ENCODE results near the gene KCNG2.

Gene KCNG2

DNA sequence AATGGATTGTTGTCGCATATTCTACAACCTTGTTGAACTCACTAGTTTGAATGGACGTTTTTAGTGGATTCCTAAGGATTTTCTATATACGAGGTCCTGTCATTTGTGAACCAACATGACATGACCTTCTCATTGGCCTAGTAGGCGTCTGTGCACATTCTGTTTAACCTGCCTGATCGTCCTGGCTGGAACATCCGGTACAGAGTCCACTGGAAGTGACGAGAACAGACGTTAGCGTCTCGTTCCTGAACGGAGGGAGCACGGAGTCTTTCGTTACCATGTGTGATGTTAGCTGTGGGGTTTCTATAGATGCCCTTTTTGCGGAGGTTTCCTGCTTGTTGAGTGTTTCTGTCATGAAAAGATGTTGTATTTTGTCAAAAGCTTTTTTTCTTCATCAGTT is 91.8 kb downstream of the KCNG2 start:
- Histone ChIP-seq H3K36me3 (ENCODE audit: insufficient read depth, low read length) (no peaks in the 10 kb centered on the region), H3K4me1 (ENCODE audit: insufficient read depth, low read length, poor library complexity, severe bottlenecking) (no peaks in the 10 kb centered on the region), H3K79me2 (ENCODE audit: insufficient read depth, low read length) (no peaks in the 10 kb centered on the region), H3K4me2 (ENCODE audit: low read depth, low read length, poor library complexity, severe bottlenecking) (no peak overlapping the region), H4K20me1 (ENCODE audit: insufficient read depth, low read length, poor library complexity, severe bottlenecking) (no peaks in the 10 kb centered on the region), H3K4me3 (ENCODE audit: low read length, poor library complexity, severe bottlenecking) (no peak overlapping the region), H3K9me3 (ENCODE audit: insufficient read depth, low read depth, low read length) (peaks cover 19% of the 10 kb centered on the region; the same call in 1 of the 2 replicates), H3K27me3 (ENCODE audit: insufficient read depth, low read length, poor library complexity, severe bottlenecking) (no peaks in the 10 kb centered on the region), H3K9ac (ENCODE audit: low read depth, low read length, poor library complexity, severe bottlenecking) (no peak overlapping the region), H3K9me2 (replicated peaks; ENCODE audit: low read depth, low read length) (no peaks in the 10 kb centered on the region), H2AFZ (ENCODE audit: low read length) (no peak overlapping the region), H3F3A (ENCODE audit: low read depth) (no peaks in the 10 kb centered on the region)
- no peak for TF ChIP-seq EZH2phosphoT487 (IDR thresholded peaks at IDR 0.05; ENCODE audit: borderline replicate concordance)
- TF ChIP-seq, protein P1, sequence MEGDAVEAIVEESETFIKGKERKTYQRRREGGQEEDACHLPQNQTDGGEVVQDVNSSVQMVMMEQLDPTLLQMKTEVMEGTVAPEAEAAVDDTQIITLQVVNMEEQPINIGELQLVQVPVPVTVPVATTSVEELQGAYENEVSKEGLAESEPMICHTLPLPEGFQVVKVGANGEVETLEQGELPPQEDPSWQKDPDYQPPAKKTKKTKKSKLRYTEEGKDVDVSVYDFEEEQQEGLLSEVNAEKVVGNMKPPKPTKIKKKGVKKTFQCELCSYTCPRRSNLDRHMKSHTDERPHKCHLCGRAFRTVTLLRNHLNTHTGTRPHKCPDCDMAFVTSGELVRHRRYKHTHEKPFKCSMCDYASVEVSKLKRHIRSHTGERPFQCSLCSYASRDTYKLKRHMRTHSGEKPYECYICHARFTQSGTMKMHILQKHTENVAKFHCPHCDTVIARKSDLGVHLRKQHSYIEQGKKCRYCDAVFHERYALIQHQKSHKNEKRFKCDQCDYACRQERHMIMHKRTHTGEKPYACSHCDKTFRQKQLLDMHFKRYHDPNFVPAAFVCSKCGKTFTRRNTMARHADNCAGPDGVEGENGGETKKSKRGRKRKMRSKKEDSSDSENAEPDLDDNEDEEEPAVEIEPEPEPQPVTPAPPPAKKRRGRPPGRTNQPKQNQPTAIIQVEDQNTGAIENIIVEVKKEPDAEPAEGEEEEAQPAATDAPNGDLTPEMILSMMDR (conservative IDR thresholded peaks at IDR 0.05; ENCODE audit: low read length): no peak

DNA sequence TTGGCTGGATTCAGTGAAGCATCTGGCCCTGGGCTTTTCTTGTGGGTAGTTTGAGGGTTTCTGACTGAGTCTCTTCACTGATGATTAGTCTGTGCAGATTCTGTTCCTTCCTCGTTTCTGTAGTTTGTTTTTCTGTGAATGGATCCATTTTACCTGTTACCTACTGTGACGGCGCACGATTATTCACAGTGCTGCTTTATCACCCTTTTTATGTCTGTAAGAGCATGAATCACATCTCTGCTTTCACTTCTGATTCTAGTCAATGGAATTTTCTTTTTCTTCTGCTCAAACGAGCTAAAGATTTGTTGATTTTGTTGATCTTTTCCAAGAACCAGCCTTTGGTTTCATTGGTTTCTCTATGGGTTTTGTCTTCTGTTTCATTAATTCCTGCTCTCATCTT is 92.9 kb downstream of the KCNG2 start:
- Histone ChIP-seq H3K27me3 (ENCODE audit: insufficient read depth, low read length, poor library complexity, severe bottlenecking) (no peaks in the 10 kb centered on the region), H3K79me2 (ENCODE audit: insufficient read depth, low read length) (no peaks in the 10 kb centered on the region), H3K36me3 (ENCODE audit: insufficient read depth, low read length) (no peaks in the 10 kb centered on the region), H4K20me1 (ENCODE audit: insufficient read depth, low read length, poor library complexity, severe bottlenecking) (no peaks in the 10 kb centered on the region), H3K9me3 (ENCODE audit: insufficient read depth, low read depth, low read length) (peaks cover 17% of the 10 kb centered on the region; the same call in 1 of the 2 replicates), H3K9me2 (replicated peaks; ENCODE audit: low read depth, low read length) (no peaks in the 10 kb centered on the region), H3K4me3 (ENCODE audit: low read length, poor library complexity, severe bottlenecking) (no peak overlapping the region), H3F3A (ENCODE audit: low read depth) (no peaks in the 10 kb centered on the region), H2AFZ (ENCODE audit: low read length) (no peak overlapping the region), H3K4me2 (ENCODE audit: low read depth, low read length, poor library complexity, severe bottlenecking) (no peak overlapping the region), H3K4me1 (ENCODE audit: insufficient read depth, low read length, poor library complexity, severe bottlenecking) (no peaks in the 10 kb centered on the region), H3K9ac (ENCODE audit: low read depth, low read length, poor library complexity, severe bottlenecking) (no peak overlapping the region)
- TF ChIP-seq, protein P1 (conservative IDR thresholded peaks at IDR 0.05; ENCODE audit: low read length): no peak
- TF ChIP-seq EZH2phosphoT487 (IDR thresholded peaks at IDR 0.05; ENCODE audit: borderline replicate concordance): no peak

DNA sequence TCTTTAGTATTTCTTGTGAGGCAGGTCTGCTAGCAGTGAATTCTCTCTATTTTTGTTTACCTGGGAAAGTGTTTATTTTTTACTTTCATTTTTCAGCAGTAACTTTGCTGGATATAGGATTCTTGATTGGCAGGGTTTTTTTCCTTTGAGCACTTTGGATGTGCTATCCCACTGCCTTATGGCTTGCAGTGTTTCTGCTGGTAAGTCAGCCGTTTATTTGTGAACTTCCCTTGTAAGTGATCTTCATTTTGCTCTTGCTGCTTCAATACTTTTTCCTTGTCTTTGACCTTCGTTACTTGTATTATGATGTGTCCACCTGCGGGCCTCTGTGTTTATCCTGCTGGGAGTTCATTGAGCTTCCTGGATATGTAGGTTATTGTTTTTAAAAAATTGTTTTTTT is 99.0 kb downstream of the KCNG2 start:
- no peaks in the 10 kb centered on the region for H3K27me3 ChIP-seq (ENCODE audit: insufficient read depth, low read length, poor library complexity, severe bottlenecking)
- H3K4me1 ChIP-seq (ENCODE audit: insufficient read depth, low read length, poor library complexity, severe bottlenecking): no peaks in the 10 kb centered on the region
- H3K9ac ChIP-seq (ENCODE audit: low read depth, low read length, poor library complexity, severe bottlenecking): no peak overlapping the region
- peaks cover 26% of the 10 kb centered on the region; the same call in 1 of the 2 replicates for H3K9me3 ChIP-seq (ENCODE audit: insufficient read depth, low read depth, low read length)
- TF ChIP-seq, protein P1 (conservative IDR thresholded peaks at IDR 0.05; ENCODE audit: low read length): no peak
- TF ChIP-seq EZH2phosphoT487 (IDR thresholded peaks at IDR 0.05; ENCODE audit: borderline replicate concordance): no peak
- H3F3A ChIP-seq (ENCODE audit: low read depth): no peaks in the 10 kb centered on the region
- H4K20me1 ChIP-seq (ENCODE audit: insufficient read depth, low read length, poor library complexity, severe bottlenecking): no peaks in the 10 kb centered on the region
- no peaks in the 10 kb centered on the region for H3K79me2 ChIP-seq (ENCODE audit: insufficient read depth, low read length)
- no peak overlapping the region for H3K4me2 ChIP-seq (ENCODE audit: low read depth, low read length, poor library complexity, severe bottlenecking)
- no peak overlapping the region for H3K4me3 ChIP-seq (ENCODE audit: low read length, poor library complexity, severe bottlenecking)
- no peaks in the 10 kb centered on the region for H3K36me3 ChIP-seq (ENCODE audit: insufficient read depth, low read length)
- no peak overlapping the region for H2AFZ ChIP-seq (ENCODE audit: low read length)
- H3K9me2 ChIP-seq (replicated peaks; ENCODE audit: low read depth, low read length): no peaks in the 10 kb centered on the region

All from Loucy (cell line).